Right cardiac atrium (tissue), 5 donors: ENCODE data around the gene ARAP3. TPM values are rescaled to one million over a fixed set of nuclear protein-coding genes. Genes with fewer than 3 reads are reported as not detected.

Experiments used
- ATAC-seq, 2 donors: fragments of 200-7000 bp; cut with Tn5 transposase; one replicate each; pipeline versions ENCODE4 v1.8.0 to v1.9.1; 2020; ENCODE audit warnings: moderate library complexity in 2 of 2, mild to moderate bottlenecking in 1 of 2
- DNase-seq, 3 donors: peaks; one replicate each; pipeline ENCODE4 v3.0.0-alpha.2; 2020
- H3K27ac ChIP-seq: one replicate; pipeline ENCODE4 v1.5.1; 2013; ENCODE audit warnings: mild to moderate bottlenecking, low read length, control low read depth, moderate library complexity
- H3K27me3 ChIP-seq: one replicate; pipeline ENCODE4 v1.6.1; 2013; ENCODE audit not compliant: control insufficient read depth, insufficient read depth
- H3K4me1 ChIP-seq: one replicate; pipeline ENCODE4 v1.6.1; 2013; ENCODE audit warnings: low read length; ENCODE audit not compliant: control insufficient read depth, insufficient read depth
- H3K4me3 ChIP-seq: one replicate; pipeline ENCODE4 v1.5.1; 2013; ENCODE audit warnings: low read length, control low read depth
- H3K9me3 ChIP-seq: one replicate; pipeline ENCODE4 v1.6.1; 2013; ENCODE audit warnings: low read length; ENCODE audit not compliant: control insufficient read depth
- WGBS: extraction: QIAGEN DNeasy Blood & Tissue Kit; methylation state at CpG from one replicate; pipeline ENCODE4 v1.1.7; 2013; 5-methylcytosine and 5-hydroxymethylcytosine counted together
- intact Hi-C, 4 donors: fragments of 100-400 bp; cut with DNase I; formaldehyde crosslinking; loops; one replicate each; pipeline versions ENCODE4 v1.11.0 to v1.14.0; 2022 to 2023
- polyA plus RNA-seq: library from polyadenylated mRNA; stranded (reverse); fragments of 200-250 nt; gene quantifications from one replicate; pipeline ENCODE4 v1.2.3, GENCODE V29; 2013
- total RNA-seq, 4 donors: library from RNA; stranded (reverse); fragmentation: NEBNext Ultra II Directional; extraction: Animal tissue kit (Norgen Biotek cat#: 25700); gene quantifications; one replicate each; pipeline ENCODE4 v1.2.1, GENCODE V29; 2021
- donor health status: healthy with polysubstance abuse.
- donor health status: DM: no; HTN: yes; CAD: no.
- donor health status: DM: no; HTN: no; CAD: no.
- donor health status: DM: no; HTN: yes; CAD: no; lungs with severe emphysema.
- donor health status: DM: yes; HTN: yes; CAD: no.

ARAP3 gene
- total and polyA plus RNA-seq, 5 donors = 12.4 to 18.8 (median 16.7) TPM

GRCh38 chr5:141668601-141669265, 13.3 kb downstream of the ARAP3 start:
- ATAC-seq (no peak), DNase-seq (no peak)
- no peaks in the 10 kb centered on the region for H3K4me1 ChIP-seq
- intact Hi-C loops = no loop called here
- 74% methylated on average over 8 of the region's 8 CpGs for WGBS
- no peaks in the 10 kb centered on the region for H3K9me3 ChIP-seq
- no peak overlapping the region for H3K4me3 ChIP-seq
- H3K27ac ChIP-seq = no peak overlapping the region
- no peaks in the 10 kb centered on the region for H3K27me3 ChIP-seq

GRCh38 chr5:141665995-141666940, 15.8 kb downstream of the ARAP3 start:
- Histone ChIP-seq H3K4me1 (no peaks in the 10 kb centered on the region), H3K27ac (no peak overlapping the region), H3K27me3 (no peaks in the 10 kb centered on the region), H3K4me3 (no peak overlapping the region), H3K9me3 (no peaks in the 10 kb centered on the region)
- intact Hi-C loops = no loop called here
- DNase-seq (no peak), ATAC-seq (no peak)
- 83% methylated on average over 18 of the region's 18 CpGs for WGBS

GRCh38 chr5:141664733-141665461, 17.1 kb downstream of the ARAP3 start:
- no peaks in the 10 kb centered on the region for H3K9me3 ChIP-seq
- peak; percentile 76 to 79 for ATAC-seq
- no peaks in the 10 kb centered on the region for H3K4me1 ChIP-seq
- peak; percentile 74 to 90 (median 89) for DNase-seq
- no peak overlapping the region for H3K27ac ChIP-seq
- H3K27me3 ChIP-seq = no peaks in the 10 kb centered on the region
- intact Hi-C loops = no loop called here
- 28% methylated on average over 13 of the region's 13 CpGs for WGBS
- H3K4me3 ChIP-seq = no peak overlapping the region

- 72% methylated on average over 8 of the region's 8 CpGs for WGBS
- intact Hi-C loops = no loop called here
- no peak overlapping the region for H3K4me3 ChIP-seq
- no peak overlapping the region for H3K27ac ChIP-seq
- DNase-seq (no peak), ATAC-seq (no peak)
- H3K9me3 ChIP-seq = no peaks in the 10 kb centered on the region
- no peaks in the 10 kb centered on the region for H3K27me3 ChIP-seq
- H3K4me1 ChIP-seq = no peaks in the 10 kb centered on the region
Observed at GRCh38 chr5:141663506-141663905, 18.5 kb downstream of the ARAP3 start.

- ATAC-seq (no peak), DNase-seq (peak in 1 of 3 donors; percentile 50)
- no peak overlapping the region for H3K4me3 ChIP-seq
- intact Hi-C loops = no loop called here
- no peak overlapping the region for H3K27ac ChIP-seq
- H3K27me3 ChIP-seq = no peaks in the 10 kb centered on the region
- H3K9me3 ChIP-seq = no peaks in the 10 kb centered on the region
- WGBS = 76% methylated on average over 17 of the region's 17 CpGs
- no peaks in the 10 kb centered on the region for H3K4me1 ChIP-seq
Observed at GRCh38 chr5:141662028-141662427, 20.0 kb downstream of the ARAP3 start.

GRCh38 chr5:141657937-141658545, 24.0 kb downstream of the ARAP3 start:
- ATAC-seq (no peak), DNase-seq (no peak)
- no peaks in the 10 kb centered on the region for H3K4me1 ChIP-seq
- H3K27me3 ChIP-seq = no peaks in the 10 kb centered on the region
- H3K27ac ChIP-seq = no peak overlapping the region
- no peak overlapping the region for H3K4me3 ChIP-seq
- intact Hi-C loops = no loop called here
- H3K9me3 ChIP-seq = no peaks in the 10 kb centered on the region
- 76% methylated on average over 8 of the region's 8 CpGs for WGBS

- DNase-seq (no peak), ATAC-seq (no peak)
- WGBS = 97% methylated on average over 1 of the region's 1 CpG
- Histone ChIP-seq H3K27ac (no peak overlapping the region), H3K9me3 (no peaks in the 10 kb centered on the region), H3K4me1 (no peaks in the 10 kb centered on the region), H3K4me3 (no peak overlapping the region), H3K27me3 (no peaks in the 10 kb centered on the region)
- intact Hi-C loops = no loop called here
Observed at GRCh38 chr5:141657404-141657803, 24.6 kb downstream of the ARAP3 start.

- H3K9me3 ChIP-seq = no peaks in the 10 kb centered on the region
- H3K27ac ChIP-seq = no peak overlapping the region
- H3K27me3 ChIP-seq = no peaks in the 10 kb centered on the region
- no peak overlapping the region for H3K4me3 ChIP-seq
- H3K4me1 ChIP-seq = no peaks in the 10 kb centered on the region
- intact Hi-C loops = no loop called here
- DNase-seq (no peak), ATAC-seq (no peak)
- 91% methylated on average over 9 of the region's 9 CpGs for WGBS
Observed at GRCh38 chr5:141656396-141656795, 25.6 kb downstream of the ARAP3 start.

- 87% methylated on average over 7 of the region's 7 CpGs for WGBS
- ATAC-seq (no peak), DNase-seq (no peak)
- Histone ChIP-seq H3K27me3 (no peaks in the 10 kb centered on the region), H3K4me3 (no peak overlapping the region), H3K9me3 (no peaks in the 10 kb centered on the region), H3K4me1 (no peaks in the 10 kb centered on the region), H3K27ac (no peak overlapping the region)
- intact Hi-C loops = no loop called here
Observed at GRCh38 chr5:141655020-141655419, 27.0 kb downstream of the ARAP3 start.

- Histone ChIP-seq H3K27ac (no peak overlapping the region), H3K4me1 (no peaks in the 10 kb centered on the region), H3K4me3 (no peak overlapping the region), H3K27me3 (no peaks in the 10 kb centered on the region), H3K9me3 (no peaks in the 10 kb centered on the region)
- ATAC-seq (no peak), DNase-seq (no peak)
- 81% methylated on average over 2 of the region's 2 CpGs for WGBS
- intact Hi-C loops = no loop called here
Observed at GRCh38 chr5:141654298-141654697, 27.7 kb downstream of the ARAP3 start.
